Vagina (tissue), 2 donors: Measurements from ENCODE around the gene ACYP2. TPM values are rescaled to one million over a fixed set of nuclear protein-coding genes. Genes with fewer than 3 reads are reported as not detected.

ENCODE experiments used
- DNase-seq, 2 donors: peaks; one replicate each; pipeline ENCODE4 v3.0.0-alpha.2; 2017; ENCODE audit errors: extremely low spot score in 2 of 2
- H3K27ac ChIP-seq: fragments of 200-600 bp; sonication (generic); one replicate; pipeline ENCODE4 v1.5.1; 2019
- H3K27me3 ChIP-seq: fragments of 200-600 bp; sonication (generic); one replicate; pipeline ENCODE4 v1.5.1; 2019
- H3K36me3 ChIP-seq, 2 donors: fragments of 200-600 bp; sonication (generic); one replicate each; pipeline ENCODE4 v1.5.1; 2017 to 2019
- H3K4me1 ChIP-seq: fragments of 200-600 bp; sonication (generic); one replicate; pipeline ENCODE4 v1.5.1; 2019
- H3K4me3 ChIP-seq, 2 donors: fragments of 200-600 bp; sonication (generic); 1 replicate in 1 of 2; 2 replicates in 1 of 2; pipeline ENCODE4 v1.5.1; 2016 to 2019
- H3K9me3 ChIP-seq: fragments of 200-600 bp; sonication (generic); one replicate; pipeline ENCODE4 v1.5.1; 2019
- CTCF ChIP-seq, 3 experiments: fragments of 450-650 bp in 2 of 3; fragments of 200-600 bp in 1 of 3; sonication (generic) in 1 of 3; IDR thresholded peaks; one replicate each; pipeline ENCODE4 v1.5.1; 2017 to 2019; ENCODE audit warnings: antibody characterized with exemption in 3 of 3, mild to moderate bottlenecking in 2 of 3, moderate library complexity in 2 of 3
- POLR2A ChIP-seq, 2 donors: fragments of 450-650 bp; IDR thresholded peaks; one replicate each; pipeline ENCODE4 v1.6.1; 2017; ENCODE audit warnings: antibody characterized with exemption in 2 of 2, mild to moderate bottlenecking in 2 of 2, moderate library complexity in 2 of 2
- POLR2AphosphoS5 ChIP-seq, 2 donors: sonication (generic); formaldehyde crosslinking; IDR thresholded peaks; one replicate each; pipeline ENCODE4 v1.9.0; 2017; ENCODE audit warnings: antibody characterized with exemption in 2 of 2, mild to moderate bottlenecking in 2 of 2, low read depth in 1 of 2; ENCODE audit not compliant: insufficient read depth in 1 of 2
- intact Hi-C: fragments of 100-400 bp; cut with DNase I; formaldehyde crosslinking; loops from one replicate; pipeline ENCODE4 v1.15.1; 2023
- total RNA-seq: library from RNA; depleted of rRNA; stranded (reverse); fragments of >200 nt; gene quantifications from one replicate; pipeline ENCODE4 v1.2.3, GENCODE V29; 2016

The ACYP2 gene
- total RNA-seq, 1 donor from 2014 or later = 10.8 TPM

GRCh38 chr2:54227798-54228197 lies 112.4 kb downstream of the ACYP2 start:
- Histone ChIP-seq H3K27me3 (no peaks in the 10 kb centered on the region), H3K4me1 (peaks cover 8% of the 10 kb centered on the region), H3K36me3 (no peaks in the 10 kb centered on the region), H3K4me3 (no peak overlapping the region), H3K27ac (no peak overlapping the region), H3K9me3 (no peaks in the 10 kb centered on the region)
- intact Hi-C loops = no loop called here
- DNase-seq = no peak
- TF ChIP-seq CTCF (IDR thresholded peaks at IDR 0.05) (no peak), POLR2A (IDR thresholded peaks at IDR 0.05) (no peak), POLR2AphosphoS5 (IDR thresholded peaks at IDR 0.05; ENCODE audit: insufficient read depth in 1 of 2, low read depth in 1 of 2) (no peak)

GRCh38 chr2:54228945-54229344 lies 113.5 kb downstream of the ACYP2 start:
- no peaks in the 10 kb centered on the region for H3K9me3 ChIP-seq
- H3K27ac ChIP-seq = no peak overlapping the region
- TF ChIP-seq CTCF (IDR thresholded peaks at IDR 0.05) = no peak
- no peak for TF ChIP-seq POLR2AphosphoS5 (IDR thresholded peaks at IDR 0.05; ENCODE audit: insufficient read depth in 1 of 2, low read depth in 1 of 2)
- no peak for TF ChIP-seq POLR2A (IDR thresholded peaks at IDR 0.05)
- DNase-seq = no peak
- intact Hi-C loops = no loop called here
- no peaks in the 10 kb centered on the region for H3K36me3 ChIP-seq
- H3K4me1 ChIP-seq = peaks cover 8% of the 10 kb centered on the region
- no peak overlapping the region for H3K4me3 ChIP-seq
- H3K27me3 ChIP-seq = no peaks in the 10 kb centered on the region

- H3K27me3 ChIP-seq = no peaks in the 10 kb centered on the region
Measured at GRCh38 chr2:54233832-54234649, 118.6 kb downstream of the ACYP2 start.

GRCh38 chr2:54237428-54237827 lies 122.0 kb downstream of the ACYP2 start:
- Histone ChIP-seq H3K9me3 (no peaks in the 10 kb centered on the region), H3K27me3 (no peaks in the 10 kb centered on the region), H3K27ac (no peak overlapping the region), H3K4me3 (no peak overlapping the region), H3K36me3 (no peaks in the 10 kb centered on the region), H3K4me1 (no peaks in the 10 kb centered on the region)
- TF ChIP-seq POLR2AphosphoS5 (IDR thresholded peaks at IDR 0.05; ENCODE audit: insufficient read depth in 1 of 2, low read depth in 1 of 2) (no peak), CTCF (IDR thresholded peaks at IDR 0.05) (no peak), POLR2A (IDR thresholded peaks at IDR 0.05) (no peak)
- intact Hi-C loops = no loop called here
- DNase-seq = no peak

More at GRCh38 chr2:54233832-54234649, 118.6 kb downstream of the ACYP2 start:
- H3K36me3 ChIP-seq = no peaks in the 10 kb centered on the region
- H3K4me3 ChIP-seq = no peak overlapping the region
- no peak overlapping the region for H3K27ac ChIP-seq
- intact Hi-C loops = no loop called here
- no peaks in the 10 kb centered on the region for H3K9me3 ChIP-seq
- TF ChIP-seq POLR2A (IDR thresholded peaks at IDR 0.05) = no peak
- TF ChIP-seq CTCF (IDR thresholded peaks at IDR 0.05) = no peak
- no peak for TF ChIP-seq POLR2AphosphoS5 (IDR thresholded peaks at IDR 0.05; ENCODE audit: insufficient read depth in 1 of 2, low read depth in 1 of 2)
- no peak for DNase-seq
- H3K4me1 ChIP-seq = no peaks in the 10 kb centered on the region

DNA sequence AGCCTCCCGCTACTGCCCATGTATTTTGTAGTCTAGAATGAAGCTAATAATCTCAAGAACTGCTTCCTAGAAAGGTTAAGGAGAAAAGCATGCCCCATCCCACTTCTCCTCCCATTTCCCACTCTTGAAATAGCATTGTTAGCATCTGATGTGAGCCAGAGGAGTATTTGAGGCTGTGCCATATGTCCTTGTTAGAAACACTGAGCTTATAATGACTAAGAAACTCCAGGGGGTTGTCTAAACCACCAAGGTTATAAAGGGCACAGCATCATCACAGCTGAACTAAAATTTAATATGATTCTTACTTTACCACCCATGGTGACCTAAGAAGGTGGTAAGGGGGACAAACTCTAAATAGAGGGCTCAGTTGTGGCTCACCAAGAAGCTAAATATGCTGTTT lies 124.0 kb downstream of the ACYP2 start:
- Histone ChIP-seq H3K27ac (no peak overlapping the region), H3K4me3 (no peak overlapping the region)

More for the DNA sequence above, 124.0 kb downstream of the ACYP2 start:
- H3K4me1 ChIP-seq = no peaks in the 10 kb centered on the region
- no peak for DNase-seq
- TF ChIP-seq POLR2AphosphoS5 (IDR thresholded peaks at IDR 0.05; ENCODE audit: insufficient read depth in 1 of 2, low read depth in 1 of 2) (no peak), POLR2A (IDR thresholded peaks at IDR 0.05) (no peak), CTCF (IDR thresholded peaks at IDR 0.05) (no peak)
- no peaks in the 10 kb centered on the region for H3K9me3 ChIP-seq
- no peaks in the 10 kb centered on the region for H3K36me3 ChIP-seq
- intact Hi-C loops = no loop called here
- H3K27me3 ChIP-seq = no peaks in the 10 kb centered on the region
